ENCODE results near the gene RAPGEF6.

DNA sequence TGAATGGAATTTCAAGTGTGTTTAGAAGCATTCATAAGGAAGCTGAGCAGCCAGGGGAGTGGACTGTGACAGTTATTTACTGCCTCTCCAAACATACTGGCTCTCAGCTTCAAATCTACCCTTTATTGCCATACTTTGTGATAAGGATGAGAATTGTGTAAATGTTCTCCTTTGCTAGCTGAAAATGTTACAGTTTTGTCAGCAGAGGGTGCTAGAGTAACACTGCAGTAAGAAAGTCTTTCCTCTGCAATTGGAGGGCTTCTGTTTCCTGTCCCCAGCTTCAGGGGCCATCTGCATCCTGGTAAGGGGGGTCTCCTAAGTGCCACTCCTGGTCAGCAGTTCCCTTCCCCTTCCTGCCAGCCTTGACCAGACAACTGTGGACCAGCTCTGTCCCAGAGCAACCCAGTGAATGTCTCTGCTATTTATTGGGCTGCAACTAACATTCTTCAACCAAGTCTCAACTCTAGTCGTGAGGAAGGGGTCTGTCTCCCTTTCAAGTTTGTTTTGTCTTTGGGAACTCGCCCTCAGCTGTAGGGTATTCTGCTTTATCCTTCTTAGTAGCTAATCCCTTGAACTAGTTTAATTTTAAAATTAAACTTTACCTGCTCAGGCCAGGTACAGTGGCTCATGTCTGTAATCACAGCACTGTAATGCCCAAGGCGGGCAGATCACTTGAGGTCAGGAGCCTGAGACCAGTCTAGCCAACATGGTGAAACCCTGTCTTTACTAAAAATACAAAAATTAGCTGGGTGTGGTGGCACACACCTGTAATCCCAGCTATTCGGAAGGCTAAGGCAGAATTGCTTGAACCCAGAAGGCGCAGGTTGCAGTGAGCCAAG lies 45.3 kb downstream of the RAPGEF6 start:
- TF ChIP-seq, protein P1, sequence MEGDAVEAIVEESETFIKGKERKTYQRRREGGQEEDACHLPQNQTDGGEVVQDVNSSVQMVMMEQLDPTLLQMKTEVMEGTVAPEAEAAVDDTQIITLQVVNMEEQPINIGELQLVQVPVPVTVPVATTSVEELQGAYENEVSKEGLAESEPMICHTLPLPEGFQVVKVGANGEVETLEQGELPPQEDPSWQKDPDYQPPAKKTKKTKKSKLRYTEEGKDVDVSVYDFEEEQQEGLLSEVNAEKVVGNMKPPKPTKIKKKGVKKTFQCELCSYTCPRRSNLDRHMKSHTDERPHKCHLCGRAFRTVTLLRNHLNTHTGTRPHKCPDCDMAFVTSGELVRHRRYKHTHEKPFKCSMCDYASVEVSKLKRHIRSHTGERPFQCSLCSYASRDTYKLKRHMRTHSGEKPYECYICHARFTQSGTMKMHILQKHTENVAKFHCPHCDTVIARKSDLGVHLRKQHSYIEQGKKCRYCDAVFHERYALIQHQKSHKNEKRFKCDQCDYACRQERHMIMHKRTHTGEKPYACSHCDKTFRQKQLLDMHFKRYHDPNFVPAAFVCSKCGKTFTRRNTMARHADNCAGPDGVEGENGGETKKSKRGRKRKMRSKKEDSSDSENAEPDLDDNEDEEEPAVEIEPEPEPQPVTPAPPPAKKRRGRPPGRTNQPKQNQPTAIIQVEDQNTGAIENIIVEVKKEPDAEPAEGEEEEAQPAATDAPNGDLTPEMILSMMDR (IDR thresholded peaks at IDR 0.05) = peak; percentile 53 to 97 (median 89)
- TF ChIP-seq POLR2A (IDR thresholded peaks at IDR 0.05) = no peak
